ENCODE measurements around the gene L3MBTL4. TPM values are rescaled to one million over a fixed set of nuclear protein-coding genes. Genes with fewer than 3 reads are reported as not detected.

L3MBTL4 gene
- total RNA-seq, 1 donor from 2014 or later = 16.2 TPM

DNA sequence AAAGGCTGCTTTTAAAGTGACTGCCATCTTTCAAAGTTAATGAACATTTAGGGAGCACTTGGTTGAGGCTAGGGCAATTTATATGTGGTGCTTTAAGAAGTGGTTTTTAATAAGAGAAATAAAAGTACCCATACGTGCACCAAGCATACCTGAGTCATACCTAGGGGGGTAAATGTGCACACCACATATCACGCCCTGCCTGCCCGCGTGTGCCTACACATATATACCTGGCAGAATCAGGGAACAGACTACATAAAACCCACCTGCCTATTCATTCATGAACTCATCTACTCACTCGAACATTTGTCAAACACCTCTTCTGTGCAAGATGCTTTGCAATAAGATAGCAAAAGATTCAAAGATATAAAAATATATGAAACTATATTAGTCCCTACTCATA lies 450.1 kb downstream of the L3MBTL4 start:
- no peaks in the 10 kb centered on the region for H3K27me3 ChIP-seq
- intact Hi-C loops (cut with DNase I) = no loop called here
- TF ChIP-seq, protein P1, sequence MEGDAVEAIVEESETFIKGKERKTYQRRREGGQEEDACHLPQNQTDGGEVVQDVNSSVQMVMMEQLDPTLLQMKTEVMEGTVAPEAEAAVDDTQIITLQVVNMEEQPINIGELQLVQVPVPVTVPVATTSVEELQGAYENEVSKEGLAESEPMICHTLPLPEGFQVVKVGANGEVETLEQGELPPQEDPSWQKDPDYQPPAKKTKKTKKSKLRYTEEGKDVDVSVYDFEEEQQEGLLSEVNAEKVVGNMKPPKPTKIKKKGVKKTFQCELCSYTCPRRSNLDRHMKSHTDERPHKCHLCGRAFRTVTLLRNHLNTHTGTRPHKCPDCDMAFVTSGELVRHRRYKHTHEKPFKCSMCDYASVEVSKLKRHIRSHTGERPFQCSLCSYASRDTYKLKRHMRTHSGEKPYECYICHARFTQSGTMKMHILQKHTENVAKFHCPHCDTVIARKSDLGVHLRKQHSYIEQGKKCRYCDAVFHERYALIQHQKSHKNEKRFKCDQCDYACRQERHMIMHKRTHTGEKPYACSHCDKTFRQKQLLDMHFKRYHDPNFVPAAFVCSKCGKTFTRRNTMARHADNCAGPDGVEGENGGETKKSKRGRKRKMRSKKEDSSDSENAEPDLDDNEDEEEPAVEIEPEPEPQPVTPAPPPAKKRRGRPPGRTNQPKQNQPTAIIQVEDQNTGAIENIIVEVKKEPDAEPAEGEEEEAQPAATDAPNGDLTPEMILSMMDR (IDR thresholded peaks at IDR 0.05) = no peak
- H3K27ac ChIP-seq = no peak overlapping the region
- DNase-seq (no peak), ATAC-seq (no peak)
- H3K9me3 ChIP-seq = no peaks in the 10 kb centered on the region
- no peak overlapping the region for H3K4me3 ChIP-seq
- no peaks in the 10 kb centered on the region for H3K4me1 ChIP-seq
- no peaks in the 10 kb centered on the region for H3K36me3 ChIP-seq

DNA sequence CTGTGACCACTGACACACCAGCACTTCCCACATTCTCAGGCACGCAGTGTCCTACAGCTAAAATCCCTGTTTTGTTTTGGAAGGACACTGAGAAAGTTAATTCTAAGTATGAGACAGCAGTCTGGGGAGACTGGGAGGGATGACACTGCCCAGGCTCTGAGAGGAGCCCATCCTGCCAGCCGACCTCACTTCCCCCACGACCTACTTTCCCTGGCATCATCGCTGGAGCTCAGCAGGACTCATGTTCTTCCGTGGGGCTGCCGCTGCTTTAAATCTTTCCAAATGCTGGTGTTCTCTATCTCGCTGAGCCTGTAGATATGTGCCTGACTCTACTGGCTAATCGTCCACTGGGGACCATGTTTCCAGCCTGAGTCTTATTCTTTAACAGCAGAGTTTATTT lies 450.6 kb downstream of the L3MBTL4 start:
- intact Hi-C loops (cut with DNase I) = no loop called here

DNA sequence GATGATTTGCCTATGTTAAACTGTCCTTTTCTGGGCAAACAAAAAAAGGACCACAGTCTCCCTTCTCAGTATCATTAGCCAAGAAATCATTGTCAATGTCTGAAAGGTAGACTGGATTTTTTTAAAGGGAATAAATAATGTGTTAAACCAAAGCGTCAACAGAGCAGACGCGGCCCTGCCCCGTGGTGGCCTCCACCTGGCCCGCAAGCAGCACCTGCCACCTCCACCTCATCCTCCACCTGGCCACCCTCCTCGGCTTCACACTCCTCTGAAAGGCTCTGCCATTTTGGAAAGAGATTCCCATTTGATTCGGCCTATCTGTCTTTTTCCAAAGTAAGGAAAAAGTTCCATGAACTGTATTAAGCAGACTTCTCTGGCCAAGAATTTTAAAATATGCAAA lies 451.4 kb downstream of the L3MBTL4 start:
- ATAC-seq = no peak
- H3K36me3 ChIP-seq = no peaks in the 10 kb centered on the region
- no peaks in the 10 kb centered on the region for H3K9me3 ChIP-seq
- H3K4me1 ChIP-seq = no peaks in the 10 kb centered on the region
- H3K27me3 ChIP-seq = no peaks in the 10 kb centered on the region
- intact Hi-C loops (cut with DNase I) = no loop called here
- no peak for DNase-seq
- TF ChIP-seq, protein P1 (IDR thresholded peaks at IDR 0.05) = no peak
- H3K4me3 ChIP-seq = no peak overlapping the region
- H3K27ac ChIP-seq = no peak overlapping the region

More for the DNA sequence above, 450.6 kb downstream of the L3MBTL4 start:
- TF ChIP-seq, protein P1 (IDR thresholded peaks at IDR 0.05) = no peak
- DNase-seq (no peak), ATAC-seq (no peak)
- Histone ChIP-seq H3K4me1 (no peaks in the 10 kb centered on the region), H3K27ac (no peak overlapping the region), H3K9me3 (no peaks in the 10 kb centered on the region), H3K27me3 (no peaks in the 10 kb centered on the region), H3K4me3 (no peak overlapping the region), H3K36me3 (no peaks in the 10 kb centered on the region)

DNA sequence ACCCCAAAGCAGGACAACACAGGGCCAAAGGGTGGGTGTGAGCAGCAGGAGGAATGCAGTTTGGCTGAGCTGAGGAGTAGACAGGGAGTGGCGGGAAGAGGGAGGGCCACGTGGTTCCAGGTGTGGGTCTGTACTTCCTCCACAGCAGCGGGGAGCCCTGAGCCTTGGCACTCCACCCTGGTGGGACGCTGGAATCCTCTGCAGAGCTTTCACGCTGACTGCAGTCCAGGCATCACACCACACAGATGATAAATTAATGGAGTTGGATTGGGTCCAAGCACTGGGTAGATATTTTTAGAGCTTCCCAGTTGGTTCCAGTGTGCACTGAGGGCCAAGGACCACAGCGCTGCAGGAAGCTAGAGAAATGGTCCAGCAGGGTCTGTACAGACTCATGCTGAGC lies 452.3 kb downstream of the L3MBTL4 start:
- Histone ChIP-seq H3K36me3 (no peaks in the 10 kb centered on the region), H3K27ac (no peak overlapping the region), H3K4me3 (no peak overlapping the region), H3K9me3 (no peaks in the 10 kb centered on the region), H3K27me3 (no peaks in the 10 kb centered on the region), H3K4me1 (no peaks in the 10 kb centered on the region)
- intact Hi-C loops (cut with DNase I) = no loop called here
- TF ChIP-seq, protein P1 (IDR thresholded peaks at IDR 0.05) = no peak
- ATAC-seq = no peak
- no peak for DNase-seq

DNA sequence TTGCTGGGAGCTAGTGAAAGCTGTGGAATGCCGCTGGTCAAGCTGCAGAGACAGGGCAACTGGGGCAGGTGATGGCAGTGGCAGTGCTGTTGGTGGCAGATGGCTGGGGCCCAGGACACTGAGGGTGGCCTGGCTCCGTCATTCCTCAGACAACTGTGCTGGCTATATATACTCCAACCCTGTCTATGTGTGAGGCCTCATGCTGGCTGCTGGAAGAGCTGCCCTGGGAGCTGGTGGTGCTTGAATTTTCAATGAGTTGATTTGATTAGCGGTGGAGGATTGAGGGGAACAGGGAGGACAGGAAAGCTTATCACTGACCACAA lies 452.9 kb downstream of the L3MBTL4 start:
- TF ChIP-seq, protein P1 (IDR thresholded peaks at IDR 0.05) = no peak
- no peak for DNase-seq

DNA sequence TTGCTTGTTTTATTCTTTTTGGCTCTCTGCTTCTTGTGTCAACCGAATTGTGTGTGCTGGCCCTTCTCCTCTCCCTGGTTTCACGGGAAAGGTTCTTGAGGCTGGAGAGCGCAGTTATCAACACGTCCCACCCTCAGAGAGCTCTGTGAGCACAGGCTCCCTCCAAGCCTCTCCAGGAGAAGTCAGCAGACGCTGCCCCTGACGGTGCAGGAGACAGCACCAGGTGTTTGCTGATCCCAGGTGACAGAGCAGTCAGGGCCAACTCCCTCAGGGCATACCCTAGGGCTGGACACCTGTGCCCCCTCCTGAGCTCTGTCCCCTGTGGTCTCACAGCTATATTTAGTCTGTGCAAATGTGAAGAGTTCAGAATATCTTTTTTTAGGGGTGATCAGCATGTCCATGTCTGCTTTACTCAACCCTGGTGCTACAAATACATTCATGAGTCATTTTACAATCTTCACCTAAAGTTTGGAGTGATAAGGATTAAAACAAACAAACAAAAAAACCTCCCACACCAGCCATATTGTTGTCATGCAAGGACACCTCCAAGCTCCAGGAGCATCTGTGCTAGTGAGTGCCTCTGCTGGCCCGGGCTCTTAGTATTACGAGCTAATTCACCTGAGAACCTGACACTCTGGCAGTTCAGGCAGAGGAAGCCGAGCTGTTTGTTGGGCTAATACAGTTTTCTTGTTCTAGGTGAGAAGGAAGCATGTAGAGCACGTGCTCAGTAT lies 453.4 kb downstream of the L3MBTL4 start:
- Histone ChIP-seq H3K9me3 (no peaks in the 10 kb centered on the region), H3K4me3 (no peak overlapping the region), H3K36me3 (no peaks in the 10 kb centered on the region), H3K27ac (no peak overlapping the region), H3K27me3 (no peaks in the 10 kb centered on the region), H3K4me1 (no peaks in the 10 kb centered on the region)
- ATAC-seq = no peak
- no peak for DNase-seq
- intact Hi-C loops (cut with DNase I) = no loop called here
- TF ChIP-seq, protein P1 (IDR thresholded peaks at IDR 0.05) = no peak

More for the DNA sequence above, 452.9 kb downstream of the L3MBTL4 start:
- Histone ChIP-seq H3K36me3 (no peaks in the 10 kb centered on the region), H3K4me1 (no peaks in the 10 kb centered on the region), H3K9me3 (no peaks in the 10 kb centered on the region), H3K4me3 (no peak overlapping the region), H3K27ac (no peak overlapping the region), H3K27me3 (no peaks in the 10 kb centered on the region)
- intact Hi-C loops (cut with DNase I) = no loop called here
- ATAC-seq = no peak
